ENCODE results near the gene DYNC1I2.

Gene DYNC1I2

GRCh38 chr2:171673905-171674304 is 13.4 kb upstream of the DYNC1I2 start:
- Histone ChIP-seq H3K4me1 (no peaks in the 10 kb centered on the region), H3K9me3 (replicated peaks in 1 of 11) (no peaks in the 10 kb centered on the region), H3K9ac (no peak overlapping the region), H3K4me3 (no peak overlapping the region), H4K20me1 (no peaks in the 10 kb centered on the region), H3K27ac (no peak overlapping the region), H3K4me2 (no peak overlapping the region), H3K27me3 (no peaks in the 10 kb centered on the region), H3K36me3 (no peaks in the 10 kb centered on the region)
- no peak for TF ChIP-seq Cebpa-rat (IDR thresholded peaks at IDR 0.05)

DNA sequence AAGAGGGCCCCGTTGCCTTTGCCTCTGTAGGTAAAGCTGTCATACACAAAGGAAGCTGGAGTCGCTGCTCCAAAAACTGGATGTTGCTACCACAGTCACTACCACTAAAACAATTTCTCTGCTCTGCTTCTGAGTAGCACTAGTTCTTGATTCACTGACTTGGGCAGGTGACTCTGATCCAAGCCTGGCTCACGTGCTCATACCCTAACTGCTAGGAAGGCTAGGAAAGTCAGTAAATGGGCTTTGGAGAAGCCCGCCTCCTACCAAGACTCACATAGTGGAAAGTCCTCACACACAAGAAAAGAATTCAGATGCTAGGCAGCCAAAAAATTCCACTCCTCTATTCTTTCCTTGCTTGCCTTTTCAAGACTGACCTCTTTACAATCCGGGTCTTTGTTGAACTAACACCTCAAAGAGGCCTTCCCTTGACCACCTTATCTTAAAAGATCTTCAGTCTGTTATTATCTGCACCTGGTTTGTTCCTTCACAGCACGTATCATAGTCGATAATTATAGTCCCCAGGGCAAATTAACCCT is 11.4 kb upstream of the DYNC1I2 start:
- H3K4me1 ChIP-seq = no peaks in the 10 kb centered on the region
- H3K27ac ChIP-seq = no peak overlapping the region
- H4K20me1 ChIP-seq = no peaks in the 10 kb centered on the region
- no peaks in the 10 kb centered on the region for H3K27me3 ChIP-seq
- H3K4me3 ChIP-seq = no peak overlapping the region
- no peaks in the 10 kb centered on the region for H3K36me3 ChIP-seq
- no peak for TF ChIP-seq Cebpa-rat (IDR thresholded peaks at IDR 0.05)
- H3K4me2 ChIP-seq = no peak overlapping the region
- no peaks in the 10 kb centered on the region for H3K9me3 ChIP-seq (replicated peaks in 1 of 11)
- H3K9ac ChIP-seq = no peak overlapping the region

DNA sequence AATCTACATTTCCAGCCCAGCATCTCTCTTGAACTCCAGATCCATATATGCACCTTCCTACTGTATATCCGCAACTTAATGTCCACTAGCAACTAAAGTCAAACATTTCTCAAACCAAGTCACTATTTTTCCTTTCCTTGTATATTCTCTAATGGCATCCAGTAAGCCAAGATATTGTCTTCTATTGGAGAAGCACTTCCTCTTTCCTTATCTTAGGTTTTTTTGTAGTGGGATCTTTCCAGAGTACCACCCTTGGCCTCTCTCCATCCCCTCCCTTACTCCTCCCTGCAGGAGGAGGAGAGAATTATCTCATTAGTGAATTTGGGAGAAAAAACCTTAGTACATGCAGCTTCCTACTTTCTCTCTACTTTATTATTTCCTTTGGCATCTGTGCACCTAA is 8.7 kb upstream of the DYNC1I2 start:
- Histone ChIP-seq H3K27ac (no peak overlapping the region), H3K4me1 (no peaks in the 10 kb centered on the region), H3K36me3 (no peaks in the 10 kb centered on the region), H3K4me2 (no peak overlapping the region), H4K20me1 (no peaks in the 10 kb centered on the region), H3K4me3 (no peak overlapping the region), H3K9me3 (replicated peaks in 1 of 11) (no peaks in the 10 kb centered on the region), H3K27me3 (no peaks in the 10 kb centered on the region), H3K9ac (no peak overlapping the region)
- TF ChIP-seq Cebpa-rat (IDR thresholded peaks at IDR 0.05) = no peak

DNA sequence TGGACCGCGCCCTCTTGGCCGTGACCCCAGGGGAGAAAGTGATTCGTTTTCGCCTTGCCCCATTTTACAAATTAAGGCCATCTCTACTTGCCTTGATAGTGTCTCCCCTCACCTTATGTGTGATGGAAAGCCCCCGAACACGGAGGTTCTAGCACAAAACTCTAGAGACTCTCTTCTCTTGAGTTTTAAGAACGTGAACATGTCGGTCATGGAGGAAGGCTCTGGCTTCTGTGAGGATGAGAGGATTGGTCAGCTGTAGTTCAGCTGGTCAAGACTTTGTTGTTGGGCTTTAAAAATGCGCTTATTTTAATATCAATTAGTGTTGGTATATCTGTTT is 828 bp downstream of the DYNC1I2 start:
- H3K27ac ChIP-seq = peak overlapping the region; percentile 82 to 95 (median 87)
- peaks cover 0 to 48% (median 36%) of the 10 kb centered on the region in 11 experiments; a peak in 14 of 22 replicates for H4K20me1 ChIP-seq
- H3K9ac ChIP-seq = peak overlapping the region; percentile 81 to 96 (median 87)
- H3K36me3 ChIP-seq = peaks cover 23 to 36% (median 31%) of the 10 kb centered on the region in 11 experiments; a peak in 20 of 22 replicates
- peak overlapping the region; percentile 75 to 98 (median 87) for H3K4me2 ChIP-seq
- TF ChIP-seq Cebpa-rat (IDR thresholded peaks at IDR 0.05) = no peak
- no peaks in the 10 kb centered on the region for H3K27me3 ChIP-seq
- H3K4me3 ChIP-seq = peak overlapping the region; percentile 83 to 100 (median 89)
- H3K9me3 ChIP-seq (replicated peaks in 1 of 11) = no peaks in the 10 kb centered on the region
- H3K4me1 ChIP-seq = peaks cover 9 to 20% (median 15%) of the 10 kb centered on the region in 10 experiments; a peak in 19 of 20 replicates

GRCh38 chr2:171692331-171692730 is 5.1 kb downstream of the DYNC1I2 start:
- peaks cover 58 to 78% (median 73%) of the 10 kb centered on the region in 11 experiments for H3K36me3 ChIP-seq

GRCh38 chr2:171702781-171703556 is 15.7 kb downstream of the DYNC1I2 start:
- no peak overlapping the region for H3K4me2 ChIP-seq
- H3K4me1 ChIP-seq = peaks cover 0 to 13% (median 0%) of the 10 kb centered on the region in 10 experiments; a peak in 2 of 20 replicates
- peaks cover 26 to 80% (median 53%) of the 10 kb centered on the region in 11 experiments; a peak in 21 of 22 replicates for H3K36me3 ChIP-seq
- no peaks in the 10 kb centered on the region for H3K9me3 ChIP-seq (replicated peaks in 1 of 11)
- H3K9ac ChIP-seq = no peak overlapping the region; a peak in 2 of 22 replicates
- no peak for TF ChIP-seq Cebpa-rat (IDR thresholded peaks at IDR 0.05)
- no peak overlapping the region for H3K27ac ChIP-seq
- H4K20me1 ChIP-seq = peaks cover 50 to 100% (median 81%) of the 10 kb centered on the region in 11 experiments; a peak in 21 of 22 replicates
- H3K27me3 ChIP-seq = no peaks in the 10 kb centered on the region
- H3K4me3 ChIP-seq = no peak overlapping the region

More at GRCh38 chr2:171692331-171692730, 5.1 kb downstream of the DYNC1I2 start:
- no peak overlapping the region for H3K9ac ChIP-seq
- peaks cover 0 to 89% (median 57%) of the 10 kb centered on the region in 11 experiments; a peak in 16 of 22 replicates for H4K20me1 ChIP-seq
- H3K4me2 ChIP-seq = no peak overlapping the region
- TF ChIP-seq Cebpa-rat (IDR thresholded peaks at IDR 0.05) = no peak
- H3K4me1 ChIP-seq = peaks cover 9 to 20% (median 15%) of the 10 kb centered on the region in 10 experiments; a peak in 19 of 20 replicates
- H3K27me3 ChIP-seq = no peaks in the 10 kb centered on the region
- H3K9me3 ChIP-seq (replicated peaks in 1 of 11) = no peaks in the 10 kb centered on the region
- H3K4me3 ChIP-seq = no peak overlapping the region
- H3K27ac ChIP-seq = no peak overlapping the region

- Histone ChIP-seq H3K9ac (peak overlapping the region in 1 of 11 experiments; percentile 7; a peak in 1 of 22 replicates), H3K4me3 (no peak overlapping the region), H3K36me3 (peaks cover 21 to 80% (median 56%) of the 10 kb centered on the region in 11 experiments; a peak in 21 of 22 replicates), H3K27me3 (no peaks in the 10 kb centered on the region), H4K20me1 (peaks cover 53 to 100% (median 84%) of the 10 kb centered on the region in 11 experiments; a peak in 21 of 22 replicates), H3K4me1 (peaks cover 0 to 17% (median 0%) of the 10 kb centered on the region in 10 experiments; a peak in 4 of 20 replicates), H3K9me3 (replicated peaks in 1 of 11) (no peaks in the 10 kb centered on the region), H3K27ac (no peak overlapping the region), H3K4me2 (no peak overlapping the region)
- TF ChIP-seq Cebpa-rat (IDR thresholded peaks at IDR 0.05) = no peak
Observed at GRCh38 chr2:171703574-171704347, 16.5 kb downstream of the DYNC1I2 start.

- H3K4me2 ChIP-seq = no peak overlapping the region
- H3K4me1 ChIP-seq = peaks cover 0 to 20% (median 3%) of the 10 kb centered on the region in 10 experiments; a peak in 12 of 20 replicates
- no peak for TF ChIP-seq Cebpa-rat (IDR thresholded peaks at IDR 0.05)
- H3K36me3 ChIP-seq = peaks cover 22 to 76% (median 46%) of the 10 kb centered on the region in 11 experiments
- H3K9me3 ChIP-seq (replicated peaks in 1 of 11) = no peaks in the 10 kb centered on the region
- H3K4me3 ChIP-seq = no peak overlapping the region
- no peak overlapping the region for H3K9ac ChIP-seq
- no peaks in the 10 kb centered on the region for H3K27me3 ChIP-seq
- no peak overlapping the region for H3K27ac ChIP-seq
- H4K20me1 ChIP-seq = peaks cover 45 to 98% (median 74%) of the 10 kb centered on the region in 11 experiments; a peak in 21 of 22 replicates
Observed at GRCh38 chr2:171706152-171706803, 19.0 kb downstream of the DYNC1I2 start.

Data from BLaER1 treated with 17β-estradiol and CSF1 and Interleukin-3, amounts not matched to agents 10 nM and 100 nM (cell line).